Psoas muscle (tissue), 8 donors: ENCODE data around the gene A4GALT. TPM values are rescaled to one million over a fixed set of nuclear protein-coding genes. Genes with fewer than 3 reads are reported as not detected.

Source experiments
- ATAC-seq, 4 donors: fragments of 200-7000 bp; cut with Tn5 transposase; one replicate each; pipeline ENCODE4 v1.9.1; 2020; ENCODE audit warnings: moderate library complexity in 3 of 4, mild to moderate bottlenecking in 2 of 4
- DNase-seq, 2 donors: peaks; one replicate each; pipeline ENCODE4 v3.0.0-alpha.2; 2020
- H3K27ac ChIP-seq: fragments of 200-600 bp; one replicate; pipeline ENCODE4 v1.8.0; 2022
- H3K27me3 ChIP-seq, 3 donors: fragments of 200-600 bp in 1 of 3; one replicate each; pipeline versions ENCODE4 v1.6.1 to v1.8.0; 2013 to 2022; ENCODE audit warnings: low read length in 2 of 3, mild to moderate bottlenecking in 2 of 3, moderate library complexity in 1 of 3; ENCODE audit not compliant: insufficient read depth in 3 of 3
- H3K36me3 ChIP-seq, 2 donors: fragments of 200-600 bp in 1 of 2; one replicate each; pipeline versions ENCODE4 v1.6.1 to v1.8.0; 2013 to 2022; ENCODE audit warnings: low read depth in 1 of 2, mild to moderate bottlenecking in 1 of 2, moderate library complexity in 1 of 2; ENCODE audit not compliant: insufficient read depth in 1 of 2
- H3K4me1 ChIP-seq: fragments of 200-600 bp; one replicate; pipeline ENCODE4 v1.8.0; 2022
- H3K4me3 ChIP-seq: fragments of 200-600 bp; one replicate; pipeline ENCODE4 v1.8.0; 2022; ENCODE audit warnings: mild to moderate bottlenecking
- H3K9me3 ChIP-seq: fragments of 200-600 bp; one replicate; pipeline ENCODE4 v1.8.0; 2022
- CTCF ChIP-seq: fragments of 200-600 bp; IDR thresholded peaks from one replicate; pipeline ENCODE4 v1.8.0; 2022; ENCODE audit warnings: antibody characterized with exemption
- WGBS, 3 donors: extraction: QIAGEN DNeasy Blood & Tissue Kit; methylation state at CpG; one replicate each; pipeline versions ENCODE4 v1.1.6 to v1.1.7; 2013; 5-methylcytosine and 5-hydroxymethylcytosine counted together
- intact Hi-C, 2 donors: fragments of 100-400 bp; cut with DNase I; formaldehyde crosslinking; loops; one replicate each; pipeline versions ENCODE4 v1.11.0 to v1.14.2; 2022
- polyA plus RNA-seq, 3 donors: library from polyadenylated mRNA; stranded (reverse); fragments of 200-250 nt; gene quantifications; one replicate each; pipeline ENCODE4 v1.2.3, GENCODE V29; 2013
- total RNA-seq, 4 donors: library from RNA; stranded (reverse); fragmentation: NEBNext Ultra II Directional in 2 of 4; extraction: Animal tissue kit (Norgen Biotek cat#: 25700) in 2 of 4; gene quantifications; one replicate each; pipeline versions ENCODE4 v1.2.1 to v1.2.4, GENCODE V29; 2021 to 2023
- donor health status: healthy with polysubstance abuse.
- donor health status: DM: no; HTN: no; CAD: no; lungs with moderate emphysema.
- donor health status: Bipolar disorder and iron deficiency.
- donor health status: healthy.
- donor health status: DM: yes; HTN: yes; CAD: no.
- donor health status: DM: no; HTN: no; CAD: no.
- donor health status: DM: no; HTN: no; CAD: no.
- donor health status: DM: yes; HTN: yes; CAD: no.

A4GALT gene
- total and polyA plus RNA-seq, 7 donors, result 6.5 to 28.8 (median 15.2) TPM

- peaks cover 5% of the 10 kb centered on the region for H3K4me1 ChIP-seq
- TF ChIP-seq CTCF, result peak; percentile 88
- H3K27ac ChIP-seq, result peak overlapping the region; percentile 46
- no peaks in the 10 kb centered on the region for H3K27me3 ChIP-seq
- DNase-seq, result peak; percentile 89 to 93
- H3K9me3 ChIP-seq, result no peaks in the 10 kb centered on the region
- intact Hi-C loops, result loop anchor here (1.0 to 5.0 kb wide), 5 partner anchors 40 to 160 kb away; partner anchors contain the start of gene A4GALT (in 1 of the 2)
- H3K36me3 ChIP-seq, result no peaks in the 10 kb centered on the region
- 5 to 8% (median 5%) methylated on average over 55 to 68 of the region's 68 CpGs for whole genome bisulfite sequencing, 3 donors
- peak overlapping the region; percentile 72 for H3K4me3 ChIP-seq
- peak; percentile 88 to 97 (median 90) for ATAC-seq
Measured at GRCh38 chr22:42661985-42662831, 58.5 kb downstream of the A4GALT start.

- DNase-seq (no peak), ATAC-seq (no peak)
- Histone ChIP-seq H3K4me1 (no peaks in the 10 kb centered on the region), H3K4me3 (no peak overlapping the region), H3K27me3 (no peaks in the 10 kb centered on the region), H3K27ac (no peak overlapping the region), H3K36me3 (no peaks in the 10 kb centered on the region), H3K9me3 (no peaks in the 10 kb centered on the region)
- no peak for TF ChIP-seq CTCF
- intact Hi-C loops, result no loop called here
- 96 to 98% (median 97%) methylated on average over 8 of the region's 8 CpGs for WGBS, 3 donors
Measured at GRCh38 chr22:42656578-42656977, 64.1 kb downstream of the A4GALT start.

GRCh38 chr22:42655693-42656092 lies 65.0 kb downstream of the A4GALT start:
- H3K4me3 ChIP-seq, result no peak overlapping the region
- no peak for TF ChIP-seq CTCF
- ATAC-seq, result no peak
- no peaks in the 10 kb centered on the region for H3K27me3 ChIP-seq
- 64 to 72% (median 67%) methylated on average over 9 of the region's 9 CpGs for WGBS, 3 donors
- no peak overlapping the region for H3K27ac ChIP-seq
- H3K9me3 ChIP-seq, result no peaks in the 10 kb centered on the region
- no peaks in the 10 kb centered on the region for H3K4me1 ChIP-seq
- H3K36me3 ChIP-seq, result no peaks in the 10 kb centered on the region
- intact Hi-C loops, result no loop called here
- DNase-seq, result no peak

- TF ChIP-seq CTCF, result no peak
- Histone ChIP-seq H3K36me3 (no peaks in the 10 kb centered on the region), H3K4me3 (no peak overlapping the region), H3K27me3 (no peaks in the 10 kb centered on the region), H3K4me1 (no peaks in the 10 kb centered on the region), H3K9me3 (no peaks in the 10 kb centered on the region), H3K27ac (no peak overlapping the region)
- 88 to 92% (median 91%) methylated on average over 7 of the region's 7 CpGs for WGBS, 3 donors
- intact Hi-C loops, result no loop called here
- DNase-seq (no peak), ATAC-seq (no peak)
Measured at GRCh38 chr22:42654436-42655073, 66.1 kb downstream of the A4GALT start.
